Measurements from ENCODE around the gene DNA2.

- no peak for TF ChIP-seq EP300 (IDR thresholded peaks at IDR 0.05)
- no peak for TF ChIP-seq POLR2A (IDR thresholded peaks at IDR 0.05)
- TF ChIP-seq, protein P1, sequence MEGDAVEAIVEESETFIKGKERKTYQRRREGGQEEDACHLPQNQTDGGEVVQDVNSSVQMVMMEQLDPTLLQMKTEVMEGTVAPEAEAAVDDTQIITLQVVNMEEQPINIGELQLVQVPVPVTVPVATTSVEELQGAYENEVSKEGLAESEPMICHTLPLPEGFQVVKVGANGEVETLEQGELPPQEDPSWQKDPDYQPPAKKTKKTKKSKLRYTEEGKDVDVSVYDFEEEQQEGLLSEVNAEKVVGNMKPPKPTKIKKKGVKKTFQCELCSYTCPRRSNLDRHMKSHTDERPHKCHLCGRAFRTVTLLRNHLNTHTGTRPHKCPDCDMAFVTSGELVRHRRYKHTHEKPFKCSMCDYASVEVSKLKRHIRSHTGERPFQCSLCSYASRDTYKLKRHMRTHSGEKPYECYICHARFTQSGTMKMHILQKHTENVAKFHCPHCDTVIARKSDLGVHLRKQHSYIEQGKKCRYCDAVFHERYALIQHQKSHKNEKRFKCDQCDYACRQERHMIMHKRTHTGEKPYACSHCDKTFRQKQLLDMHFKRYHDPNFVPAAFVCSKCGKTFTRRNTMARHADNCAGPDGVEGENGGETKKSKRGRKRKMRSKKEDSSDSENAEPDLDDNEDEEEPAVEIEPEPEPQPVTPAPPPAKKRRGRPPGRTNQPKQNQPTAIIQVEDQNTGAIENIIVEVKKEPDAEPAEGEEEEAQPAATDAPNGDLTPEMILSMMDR (IDR thresholded peaks at IDR 0.05) = peak in 3 of 7 experiments; percentile 64 to 95 (median 74)
Measured at GRCh38 chr10:68406815-68407548, 64.8 kb downstream of the DNA2 start, which contains the start of gene RUFY2.

All from stomach (tissue), 4 donors.